GM18498 (cell line): ENCODE data around the gene EPX.

Experiments used
- ATAC-seq: cut with Tn5 transposase; IDR thresholded peaks from one replicate; pipeline ENCODE4 v1.9.1; 2021; ENCODE audit warnings: mild to moderate bottlenecking, moderate library complexity; ENCODE audit not compliant: unreplicated experiment

The EPX gene

GRCh38 chr17:58249270-58250133 is 57.0 kb downstream of the EPX start:
- peak; percentile 77 for ATAC-seq

- ATAC-seq: no peak
These were observed 58.0 kb downstream of the EPX start for GRCh38 chr17:58250344-58251011.

GRCh38 chr17:58252141-58252540 is 59.6 kb downstream of the EPX start:
- ATAC-seq: no peak

GRCh38 chr17:58253082-58253481 is 60.6 kb downstream of the EPX start:
- no peak for ATAC-seq
